GM18867 (cell line): ENCODE results near the gene CEP112.
"Not testable (repeated sequence)": the region's sequence is repeated elsewhere in the genome, so short reads cannot be mapped to it uniquely, and the experiment has no call there.

Source experiments
- ATAC-seq: cut with Tn5 transposase; IDR thresholded peaks from one replicate; pipeline ENCODE4 v1.9.1; 2021; ENCODE audit warnings: mild to moderate bottlenecking, moderate library complexity; ENCODE audit not compliant: unreplicated experiment

The CEP112 gene

GRCh38 chr17:65699459-65699858, 492.5 kb downstream of the CEP112 start:
- ATAC-seq: no peak

- no peak for ATAC-seq
Measured at GRCh38 chr17:65698381-65699061, 493.4 kb downstream of the CEP112 start.

- no peak for ATAC-seq
Measured at GRCh38 chr17:65697661-65698060, 494.3 kb downstream of the CEP112 start.

GRCh38 chr17:65696739-65697394, 495.1 kb downstream of the CEP112 start:
- no peak for ATAC-seq

- ATAC-seq: no peak
Measured at GRCh38 chr17:65694601-65695000, 497.3 kb downstream of the CEP112 start.

- ATAC-seq: no peak
Measured at GRCh38 chr17:65690626-65691310, 501.2 kb downstream of the CEP112 start.

- ATAC-seq: no peak
Measured at GRCh38 chr17:65688307-65688706, 503.6 kb downstream of the CEP112 start.

GRCh38 chr17:65685110-65685509, 506.8 kb downstream of the CEP112 start:
- ATAC-seq: no peak

GRCh38 chr17:65684631-65685030, 507.3 kb downstream of the CEP112 start:
- ATAC-seq: no peak

- ATAC-seq: no peak
Measured at GRCh38 chr17:65683428-65683827, 508.5 kb downstream of the CEP112 start.

GRCh38 chr17:65681763-65682162, 510.2 kb downstream of the CEP112 start:
- not testable (repeated sequence) for ATAC-seq

GRCh38 chr17:65679165-65679845, 512.6 kb downstream of the CEP112 start:
- ATAC-seq: no peak

GRCh38 chr17:65678546-65678945, 513.4 kb downstream of the CEP112 start:
- no peak for ATAC-seq

GRCh38 chr17:65677932-65678331, 514.0 kb downstream of the CEP112 start:
- no peak for ATAC-seq

- no peak for ATAC-seq
Measured at GRCh38 chr17:65674246-65675045, 517.5 kb downstream of the CEP112 start.

GRCh38 chr17:65670667-65671371, 521.1 kb downstream of the CEP112 start:
- ATAC-seq: no peak

GRCh38 chr17:65668211-65668610, 523.7 kb downstream of the CEP112 start:
- ATAC-seq: no peak

- no peak for ATAC-seq
Measured at GRCh38 chr17:65667656-65668055, 524.3 kb downstream of the CEP112 start.

GRCh38 chr17:65666876-65667321, 525.0 kb downstream of the CEP112 start:
- ATAC-seq: no peak

GRCh38 chr17:65665966-65666365, 526.0 kb downstream of the CEP112 start:
- ATAC-seq: no peak
